Spleen (tissue), 7 donors: ENCODE data around the gene THSD4.

Experiments used
- CTCF ChIP-seq, 11 experiments: fragments of 200-600 bp in 7 of 11; fragments of 450-650 bp in 4 of 11; sonication (generic) in 4 of 11; IDR thresholded peaks in 8 of 11; conservative IDR thresholded peaks in 3 of 11; 1 replicate in 7 of 11; 2 replicates in 4 of 11; pipeline versions ENCODE4 v1.4.0 to v1.8.0; 2016 to 2021; ENCODE audit warnings: antibody characterized with exemption in 11 of 11, inconsistent platforms in 4 of 11, mild to moderate bottlenecking in 1 of 11
- POLR2A ChIP-seq, 3 donors: fragments of 450-650 bp; IDR thresholded peaks; one replicate each; pipeline ENCODE4 v1.5.1; 2017; ENCODE audit warnings: antibody characterized with exemption in 3 of 3, mild to moderate bottlenecking in 1 of 3
- POLR2AphosphoS5 ChIP-seq, 3 donors: sonication (generic); formaldehyde crosslinking; IDR thresholded peaks; one replicate each; pipeline ENCODE4 v1.5.1; 2017; ENCODE audit warnings: antibody characterized with exemption in 3 of 3
- donor health status: DM: no; HTN: no; CAD: no; lungs with moderate emphysema.
- donor health status: DM: no; HTN: no; CAD: no.
- donor health status: DM: no; HTN: no; CAD: no.

GRCh38 chr15:71476823-71477222 is 361.6 kb downstream of the THSD4 start:
- TF ChIP-seq CTCF (IDR thresholded peaks at IDR 0.05 in 8 of 11, conservative IDR thresholded peaks at IDR 0.05 in 3 of 11) (no peak), POLR2AphosphoS5 (IDR thresholded peaks at IDR 0.05) (no peak), POLR2A (IDR thresholded peaks at IDR 0.05) (no peak)
